K562 (cell line): ENCODE results near the gene AHCY. TPM values are rescaled to one million over a fixed set of nuclear protein-coding genes. Genes with fewer than 3 reads are reported as not detected.

ENCODE experiments used
- ATAC-seq: fragments of 200-7000 bp; cut with Tn5 transposase; 3 replicates; pipeline ENCODE4 v1.9.1; 2020; ENCODE audit warnings: moderate library complexity
- BruUV-seq: library from RNA; stranded (reverse); fragments of 400-500 nt; replicated peaks from 2 replicates; lab custom pipeline; 2021; lab: Mats Ljungman, UMichigan
- CTCF ChIA-PET: fragments of 300-600 bp; formaldehyde crosslinking; extraction: SDS; loops from one replicate; lab custom pipeline; 2021; ENCODE audit warnings: low intra/inter-chr PET ratio; lab: Yijun Ruan, JAX
- POLR2A ChIA-PET: fragments of 300-600, 350-650 bp; sonication (Branson Sonifier 250); formaldehyde crosslinking; extraction: SDS; loops from one replicate; lab custom pipeline; 2021; ENCODE audit warnings: antibody characterized with exemption, inconsistent platforms; lab: Yijun Ruan, JAX
- DNase-seq, 4 experiments: peaks; one replicate each; pipeline versions ENCODE4 v3.0.0 to v3.0.0-alpha.2; 2011 to 2018; ENCODE audit warnings: low spot score in 3 of 4, mixed read lengths in 3 of 4; ENCODE audit errors: extremely low read depth in 1 of 4
- FAIRE-seq: peaks from 2 replicates; lab custom pipeline; 2011; peaks lifted over from hg19 to GRCh38; lab: Jason Lieb, UNC
- H2AFZ ChIP-seq: 2 replicates; pipeline ENCODE4 v1.6.0; 2011; ENCODE audit warnings: low read depth, low read length, control low read depth, inconsistent platforms
- H3K27ac ChIP-seq: fragments of 200-600 bp; 3 replicates; pipeline ENCODE4 v1.8.0; 2011; ENCODE audit warnings: low read depth, mild to moderate bottlenecking, control low read depth, inconsistent platforms, low read length, moderate library complexity, mixed read lengths; ENCODE audit errors: extremely low read depth
- H3K27me3 ChIP-seq, 2 experiments: fragments of 300-600 bp in 1 of 2; 2 replicates in 1 of 2; 3 replicates in 1 of 2; pipeline versions ENCODE4 v1.6.0 to v1.8.0; 2011; ENCODE audit warnings: inconsistent platforms in 2 of 2, low read length in 2 of 2, mild to moderate bottlenecking in 1 of 2, mixed read lengths in 1 of 2, moderate library complexity in 1 of 2; ENCODE audit not compliant: control insufficient read depth in 2 of 2, insufficient read depth in 2 of 2
- H3K36me3 ChIP-seq: fragments of 300-600 bp; 3 replicates; pipeline ENCODE4 v1.8.0; 2011; ENCODE audit warnings: mild to moderate bottlenecking, low read length, inconsistent platforms; ENCODE audit not compliant: control insufficient read depth, insufficient read depth
- H3K4me1 ChIP-seq, 2 experiments: fragments of 200-600 bp in 1 of 2; replicated peaks in 1 of 2; 2 replicates in 1 of 2; 3 replicates in 1 of 2; pipeline versions ENCODE4 v1.5.1 to v1.8.0; 2011; ENCODE audit warnings: inconsistent platforms in 2 of 2, low read length in 2 of 2, mild to moderate bottlenecking in 1 of 2, mixed read lengths in 1 of 2, moderate library complexity in 1 of 2; ENCODE audit not compliant: control insufficient read depth in 2 of 2, insufficient read depth in 2 of 2
- H3K4me2 ChIP-seq: 2 replicates; pipeline ENCODE4 v1.6.1; 2011; ENCODE audit warnings: low read length, control low read depth, inconsistent platforms, mixed read lengths; ENCODE audit not compliant: insufficient read depth
- H3K4me3 ChIP-seq: fragments of 200-600 bp; sonication (generic), shearing (Covaris generic); 2 replicates; pipeline ENCODE4 v1.5.1; 2016; ENCODE audit warnings: control low read depth, inconsistent platforms
- H3K79me2 ChIP-seq: fragments of 200-600 bp; 3 replicates; pipeline ENCODE4 v1.8.0; 2011; ENCODE audit warnings: low read length, inconsistent platforms; ENCODE audit not compliant: control insufficient read depth, insufficient read depth
- H3K9ac ChIP-seq, 2 experiments: 2 replicates each; pipeline versions ENCODE4 v1.6.0 to v1.6.1; 2011; ENCODE audit warnings: low read depth in 2 of 2, low read length in 2 of 2, control low read depth in 1 of 2, inconsistent platforms in 1 of 2, mild to moderate bottlenecking in 1 of 2, mixed read lengths in 1 of 2; ENCODE audit not compliant: insufficient read depth in 1 of 2
- H3K9me1 ChIP-seq: one replicate; pipeline ENCODE4 v1.6.0; 2011; ENCODE audit warnings: inconsistent platforms, mild to moderate bottlenecking, low read length, moderate library complexity; ENCODE audit not compliant: control insufficient read depth, insufficient read depth
- H3K9me3 ChIP-seq: replicated peaks from 2 replicates; pipeline ENCODE4 v1.5.1; 2011; ENCODE audit warnings: low read depth, low read length, inconsistent platforms; ENCODE audit not compliant: control insufficient read depth, insufficient read depth
- H4K20me1 ChIP-seq: replicated peaks from 2 replicates; pipeline ENCODE4 v1.6.1; 2011; ENCODE audit warnings: low read length, inconsistent platforms, mixed read lengths; ENCODE audit not compliant: control insufficient read depth, insufficient read depth
- BCL6 ChIP-seq: fragments of 250-450 bp; sonication (Bioruptor Pico); IDR thresholded peaks from 2 replicates; pipeline ENCODE4 v1.4.0; 2020
- CEBPB ChIP-seq: fragments of 450-650 bp; IDR thresholded peaks from 2 replicates; pipeline ENCODE4 v1.6.1; 2016; ENCODE audit warnings: missing genetic modification characterization, missing compliant biosample characterization
- ESRRB ChIP-seq: fragments of 250-450 bp; sonication (Bioruptor Pico); IDR thresholded peaks from 2 replicates; pipeline ENCODE4 v1.5.0; 2020; ENCODE audit warnings: mild to moderate bottlenecking, moderate library complexity, borderline replicate concordance
- NR2C2 ChIP-seq, 2 experiments: fragments of 200-800 bp in 1 of 2; sonication (Bioruptor generic) in 1 of 2; sonication (generic) in 1 of 2; formaldehyde crosslinking in 1 of 2; IDR thresholded peaks; 2 replicates each; pipeline versions ENCODE4 v1.6.1 to v1.8.0; 2016 to 2022; ENCODE audit warnings: mild to moderate bottlenecking in 1 of 2, missing compliant biosample characterization in 1 of 2, missing genetic modification characterization in 1 of 2, missing genetic modification reagents in 1 of 2
- RFX7 ChIP-seq: fragments of 250-450 bp; sonication (Bioruptor Pico); IDR thresholded peaks from 2 replicates; pipeline ENCODE4 v1.5.1; 2021; ENCODE audit warnings: mild to moderate bottlenecking
- RHOXF2B ChIP-seq: fragments of 250-450 bp; sonication (Bioruptor Pico); conservative IDR thresholded peaks from 2 replicates; pipeline ENCODE4 v1.5.1; 2021
- SNRNP70 ChIP-seq: fragments of 200-400 bp; formaldehyde crosslinking; optimal IDR thresholded peaks from 2 replicates; pipeline ENCODE3; 2017; ENCODE audit warnings: low read depth, low read length
- ZNF354B ChIP-seq: fragments of 250-450 bp; sonication (Bioruptor Pico); IDR thresholded peaks from 2 replicates; pipeline ENCODE4 v1.4.0; 2020
- WGBS: fragments of 100-300 bp; shearing (Covaris generic); methylation state at CpG from one replicate; pipeline ENCODE4 v1.1.6; 2016; ENCODE audit warnings: low coverage, mixed read lengths; ENCODE audit not compliant: insufficient coverage; ENCODE audit errors: missing lambda C conversion rate; 5-methylcytosine and 5-hydroxymethylcytosine counted together
- in situ Hi-C: fragments of 300-500 bp; cut with MboI; formaldehyde crosslinking; loops from 4 replicates; pipeline ENCODE4 v1.15.0; 2018; ENCODE audit warnings: inconsistent platforms, mixed read lengths
- intact Hi-C: fragments of 100-400 bp; cut with micrococcal nuclease; formaldehyde crosslinking; loops from 2 replicates; pipeline ENCODE4 v1.14.2; 2022
- polyA plus RNA-seq, 8 experiments: library from polyadenylated mRNA; depleted of rRNA in 4 of 8; stranded (reverse) in 5 of 8; unstranded in 3 of 8; fragments of >200 nt; fragmentation: Nextera tagmentation in 2 of 8; fragmentation: Illumina TruSeq in 1 of 8; extraction: Ambion mirVana in 2 of 8; extraction: Trizol in 1 of 8; gene quantifications; 2 replicates each; pipeline versions ENCODE4 v1.2.1 to v1.2.3, GENCODE V29; 2011 to 2014; ENCODE audit warnings: inconsistent platforms in 1 of 8, missing spikeins in 1 of 8
- total RNA-seq, 7 experiments: library from RNA; depleted of rRNA in 6 of 7; stranded (reverse); fragments of >200 nt in 6 of 7; fragmentation: Illumina TruSeq in 2 of 7; extraction: Trizol in 2 of 7; gene quantifications; 2 replicates each; pipeline versions ENCODE4 v1.2.1 to v1.2.3, GENCODE V29; 2011 to 2021; ENCODE audit warnings: low replicate concordance in 1 of 7

The AHCY gene
- total and polyA plus RNA-seq, 9 of the 15 experiments (the other 6 are each of a cell fraction or from before 2014, with no cell fraction given): 82.5 to 269 (median 190) TPM

DNA sequence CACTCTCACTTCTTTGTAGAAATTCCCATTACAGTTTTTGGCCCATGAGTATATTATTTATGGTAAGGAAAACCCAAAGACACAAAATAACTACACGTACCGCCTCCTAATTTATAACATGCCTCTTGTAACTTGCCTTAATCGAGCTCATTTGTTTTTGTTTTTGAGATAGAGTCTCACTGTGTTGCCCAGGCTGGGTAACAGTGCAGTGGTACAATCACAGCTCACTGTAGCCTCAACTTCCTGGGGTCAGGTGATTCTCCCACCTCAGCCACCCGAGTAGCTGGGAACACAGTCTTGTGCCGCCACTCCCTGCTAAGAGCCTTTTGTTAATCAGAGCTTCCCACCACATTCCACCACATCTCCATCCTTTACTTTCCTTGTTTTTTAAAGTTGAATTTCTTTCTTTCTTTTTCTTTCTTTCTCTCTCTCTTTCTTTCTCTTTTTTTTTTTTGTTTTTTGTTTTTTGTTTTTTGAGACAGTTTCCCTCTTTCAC, 46.5 kb downstream of the AHCY start (continued):
- TF ChIP-seq RHOXF2B (CRISPR knock-in tag): no peak

- no TSS peak for BruUV-seq
- 25% methylated on average over 1 of the region's 1 CpG for WGBS
- no peak overlapping the region for H2AFZ ChIP-seq
- TF ChIP-seq ESRRB (CRISPR knock-in tag): no peak
- TF ChIP-seq NR2C2 (CRISPR knock-in tag; IDR thresholded peaks at IDR 0.05): no peak
- no peak for TF ChIP-seq NR2C2 (tag; IDR thresholded peaks at IDR 0.05)
- TF ChIP-seq CEBPB: no peak
- TF ChIP-seq RFX7 (CRISPR knock-in tag): no peak
- no peak for TF ChIP-seq ZNF354B (CRISPR knock-in tag)
- TF ChIP-seq BCL6: no peak
- TF ChIP-seq SNRNP70: no peak
- H3K4me2 ChIP-seq: no peak overlapping the region
- H3K9me1 ChIP-seq: no peaks in the 10 kb centered on the region
- peaks cover 0 to 13% of the 10 kb centered on the region in 2 experiments; a peak in 3 of 5 replicates for H3K4me1 ChIP-seq
- FAIRE-seq: no peak
- intact Hi-C loops (loop anchor here (5.0 kb wide), 1 partner anchor 282 kb away; no protein-coding TSS in a partner anchor), in situ Hi-C loops (loop anchor here (5.0 kb wide), 1 partner anchor 38 kb away; no protein-coding TSS in a partner anchor)
- no peak overlapping the region for H3K9ac ChIP-seq
- CTCF ChIA-PET: no interaction called here
- H3K27me3 ChIP-seq: no peaks in the 10 kb centered on the region
- no peaks in the 10 kb centered on the region for H4K20me1 ChIP-seq
- H3K9me3 ChIP-seq: no peaks in the 10 kb centered on the region
- no peak for DNase-seq
- H3K36me3 ChIP-seq: no peaks in the 10 kb centered on the region
- H3K4me3 ChIP-seq: no peak overlapping the region
- H3K27ac ChIP-seq: no peak overlapping the region; the same call in 2 of the 3 replicates
- H3K79me2 ChIP-seq: no peaks in the 10 kb centered on the region
- POLR2A ChIA-PET: interaction anchor here (0.9 kb wide), 1 partner anchor 13 kb away, joined by 3 read pairs; no protein-coding TSS in a partner anchor
- no peak for ATAC-seq
Measured at GRCh38 chr20:34254979-34255378, 48.2 kb downstream of the AHCY start.
